GM12864 (cell line): ENCODE data around the gene WDR1.

Experiments
- DNase-seq: peaks from one replicate; pipeline ENCODE4 v3.0.0-alpha.2; 2011; ENCODE audit warnings: low read depth
- H3K4me3 ChIP-seq: 2 replicates; pipeline ENCODE4 v1.5.1; 2011; ENCODE audit warnings: mild to moderate bottlenecking, low read depth, low read length, control low read depth
- TF ChIP-seq, protein P1 (sequence below): IDR thresholded peaks from 2 replicates; pipeline ENCODE4 v1.5.1; 2011; ENCODE audit warnings: low read depth, mild to moderate bottlenecking, moderate library complexity, low read length, control low read depth, inconsistent platforms; ENCODE audit errors: missing control alignments

The WDR1 gene

DNA sequence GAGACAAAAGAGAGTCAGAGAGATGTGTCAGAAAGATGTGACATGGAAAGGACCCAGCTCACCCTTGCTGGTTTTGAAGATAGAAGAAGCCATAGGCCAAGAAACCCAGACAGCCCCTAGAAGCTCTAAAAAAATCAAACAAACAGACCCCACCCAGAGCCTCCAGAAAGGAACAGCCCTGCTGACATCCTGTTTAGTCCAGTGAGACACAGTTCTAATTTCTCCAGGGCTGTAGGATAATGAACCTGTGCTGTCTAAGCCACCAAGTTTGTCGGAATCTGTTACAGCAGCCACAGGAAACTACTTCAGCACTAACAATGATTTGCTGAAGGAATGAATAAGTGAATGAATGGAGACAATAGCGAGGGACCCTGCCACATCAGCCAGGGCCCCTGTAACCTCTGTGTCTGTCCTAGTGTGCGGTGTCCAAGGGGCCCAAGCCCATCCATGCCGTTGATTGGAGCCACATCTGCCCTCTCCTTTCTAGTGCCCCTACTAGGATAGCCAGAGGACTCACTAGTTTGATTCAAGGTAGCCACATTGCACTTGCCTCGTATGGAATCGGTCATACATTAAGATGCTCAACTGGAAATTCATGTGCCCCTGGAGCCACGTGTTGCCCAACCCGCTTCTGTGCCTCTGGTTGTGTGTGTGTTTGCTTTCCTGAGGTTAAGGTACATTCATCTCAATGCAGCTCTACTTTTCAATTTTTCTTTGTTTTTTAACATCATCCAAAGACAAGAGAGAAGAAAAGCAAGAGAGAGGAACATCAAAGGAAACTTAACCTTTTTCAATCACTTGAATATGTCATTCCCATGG lies 62.8 kb downstream of the WDR1 start:
- TF ChIP-seq, protein P1, sequence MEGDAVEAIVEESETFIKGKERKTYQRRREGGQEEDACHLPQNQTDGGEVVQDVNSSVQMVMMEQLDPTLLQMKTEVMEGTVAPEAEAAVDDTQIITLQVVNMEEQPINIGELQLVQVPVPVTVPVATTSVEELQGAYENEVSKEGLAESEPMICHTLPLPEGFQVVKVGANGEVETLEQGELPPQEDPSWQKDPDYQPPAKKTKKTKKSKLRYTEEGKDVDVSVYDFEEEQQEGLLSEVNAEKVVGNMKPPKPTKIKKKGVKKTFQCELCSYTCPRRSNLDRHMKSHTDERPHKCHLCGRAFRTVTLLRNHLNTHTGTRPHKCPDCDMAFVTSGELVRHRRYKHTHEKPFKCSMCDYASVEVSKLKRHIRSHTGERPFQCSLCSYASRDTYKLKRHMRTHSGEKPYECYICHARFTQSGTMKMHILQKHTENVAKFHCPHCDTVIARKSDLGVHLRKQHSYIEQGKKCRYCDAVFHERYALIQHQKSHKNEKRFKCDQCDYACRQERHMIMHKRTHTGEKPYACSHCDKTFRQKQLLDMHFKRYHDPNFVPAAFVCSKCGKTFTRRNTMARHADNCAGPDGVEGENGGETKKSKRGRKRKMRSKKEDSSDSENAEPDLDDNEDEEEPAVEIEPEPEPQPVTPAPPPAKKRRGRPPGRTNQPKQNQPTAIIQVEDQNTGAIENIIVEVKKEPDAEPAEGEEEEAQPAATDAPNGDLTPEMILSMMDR = no peak
- no peak for DNase-seq

GRCh38 chr4:10051517-10052135 lies 65.0 kb downstream of the WDR1 start:
- no peak for DNase-seq
- TF ChIP-seq, protein P1 = no peak
- H3K4me3 ChIP-seq = no peak overlapping the region

More for the DNA sequence above, 62.8 kb downstream of the WDR1 start:
- no peak overlapping the region for H3K4me3 ChIP-seq

- TF ChIP-seq, protein P1 = no peak
- no peak overlapping the region for H3K4me3 ChIP-seq
- DNase-seq = no peak
These were observed 65.9 kb downstream of the WDR1 start for GRCh38 chr4:10050721-10051120.

GRCh38 chr4:10050261-10050661 lies 66.3 kb downstream of the WDR1 start:
- no peak for DNase-seq
- H3K4me3 ChIP-seq = no peak overlapping the region
- TF ChIP-seq, protein P1 = no peak

DNA sequence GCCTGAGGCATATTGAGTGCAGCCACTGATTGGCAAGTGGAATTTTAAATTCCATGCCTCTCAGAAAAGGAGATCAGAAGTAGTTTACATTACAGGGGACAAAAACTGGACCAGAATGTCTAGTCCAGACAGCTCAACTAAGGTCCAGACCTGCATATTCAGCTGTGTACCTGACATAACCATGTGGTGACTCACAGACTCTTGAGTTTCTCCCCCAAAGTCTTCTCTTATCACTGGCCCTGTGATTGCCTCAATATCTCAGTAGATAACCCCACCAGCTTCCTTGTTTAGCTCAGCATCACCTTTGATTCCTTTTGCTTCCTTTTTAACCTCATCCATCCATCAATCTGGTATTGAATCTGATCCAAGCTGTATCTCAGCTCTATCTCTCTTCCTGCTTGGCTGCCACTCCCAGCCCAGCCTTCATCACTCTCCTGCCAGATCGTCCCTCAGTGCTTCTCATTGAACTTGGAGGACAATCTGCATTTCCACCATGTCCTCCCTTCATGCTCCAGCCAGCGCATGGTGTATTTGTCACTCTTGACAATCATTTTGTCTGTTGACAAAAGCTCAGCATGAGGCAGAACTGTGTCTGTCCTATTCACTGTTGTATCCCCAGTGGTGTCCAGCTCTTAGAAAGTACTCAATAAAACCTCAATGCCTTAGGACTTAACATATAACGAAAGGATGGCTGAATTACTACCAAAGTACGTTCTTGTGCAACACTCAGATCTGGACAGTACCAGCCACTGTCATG lies 67.5 kb downstream of the WDR1 start:
- TF ChIP-seq, protein P1 = no peak

GRCh38 chr4:10047967-10048366 lies 68.6 kb downstream of the WDR1 start:
- TF ChIP-seq, protein P1 = no peak
- DNase-seq = no peak
- no peak overlapping the region for H3K4me3 ChIP-seq

More for the DNA sequence above, 67.5 kb downstream of the WDR1 start:
- H3K4me3 ChIP-seq = no peak overlapping the region
- DNase-seq = no peak
